ENCODE measurements around the gene PCLO. TPM values are rescaled to one million over a fixed set of nuclear protein-coding genes. Genes with fewer than 3 reads are reported as not detected.

PCLO gene
- total and polyA plus RNA-seq, 2 of the 8 experiments (the other 6 are each of a cell fraction or from before 2014, with no cell fraction given), result 1.5 to 3.2 TPM

- H3K23ac ChIP-seq (ENCODE audit: insufficient read length), result no peak overlapping the region
- no peak overlapping the region for H3K4ac ChIP-seq (replicated peaks; ENCODE audit: insufficient read length, low read depth, low read length)
- no peaks in the 10 kb centered on the region; a peak in 1 of 7 replicates for H3K4me1 ChIP-seq (replicated peaks in 1 of 4; ENCODE audit: control insufficient read depth in 3 of 4, insufficient read depth in 4 of 4, low read length in 3 of 4)
- H2BK20ac ChIP-seq (ENCODE audit: low read length), result no peak overlapping the region
- no peak overlapping the region for H4K8ac ChIP-seq (ENCODE audit: extremely low read depth, insufficient read depth, low read length)
- CTCF ChIA-PET (ENCODE audit: partially characterized antibody), result interaction anchor here (0.6 to 5.5 kb wide), 2 partner anchors 51 to 69 kb away, joined by 3 to 30 read pairs; no protein-coding TSS in a partner anchor
- H3K79me2 ChIP-seq (ENCODE audit: control insufficient read depth in 1 of 2, insufficient read depth in 2 of 2, low read length in 2 of 2), result no peaks in the 10 kb centered on the region
- H3K9ac ChIP-seq (replicated peaks in 1 of 4; ENCODE audit: extremely low read depth in 1 of 4, low read depth in 3 of 4, low read length in 3 of 4), result no peak overlapping the region
- no peak overlapping the region for H4K5ac ChIP-seq (ENCODE audit: insufficient read length, low read depth, low read length)
- no peaks in the 10 kb centered on the region for H3K27me3 ChIP-seq (replicated peaks in 1 of 4; ENCODE audit: control insufficient read depth in 3 of 4, extremely low read depth in 1 of 4, insufficient read depth in 3 of 4, low read length in 3 of 4)
- POLR2A ChIA-PET (ENCODE audit: partially characterized antibody), result no interaction called here
- H2BK5ac ChIP-seq (ENCODE audit: low read depth, low read length), result no peak overlapping the region
- no peak overlapping the region for H2BK120ac ChIP-seq (replicated peaks; ENCODE audit: low read depth, low read length)
- H3K18ac ChIP-seq (ENCODE audit: extremely low read depth, low read length), result no peak overlapping the region
- no peak overlapping the region for H3K4me2 ChIP-seq (ENCODE audit: insufficient read depth in 1 of 2, low read depth in 2 of 2, low read length in 2 of 2)
- DNase-seq (ENCODE audit: low read depth in 1 of 2, low spot score in 2 of 2) (no peak), FAIRE-seq (no peak)
- no peaks in the 10 kb centered on the region for H3K79me1 ChIP-seq (ENCODE audit: low read depth, low read length)
- no peak overlapping the region for H2AFZ ChIP-seq (ENCODE audit: low read length)
- no peak overlapping the region for H2AK5ac ChIP-seq (ENCODE audit: low read depth, low read length)
- H4K20me1 ChIP-seq (replicated peaks in 1 of 2; ENCODE audit: control insufficient read depth in 1 of 2, insufficient read depth in 2 of 2, low read length in 2 of 2), result no peaks in the 10 kb centered on the region
- WGBS, 2 experiments (ENCODE audit: extremely low coverage in 1 of 2, insufficient coverage in 1 of 2, insufficient read length in 1 of 2, insufficient replicate concordance in 2 of 2, low coverage in 1 of 2, low lambda C conversion rate in 2 of 2, missing lambda C conversion rate in 1 of 2), result 86% methylated on average over 4 of the region's 4 CpGs; no CpG with 5 or more reads in 1 of the 2 experiments
- H3K36me3 ChIP-seq (ENCODE audit: control insufficient read depth in 2 of 4, insufficient read depth in 4 of 4, low read length in 3 of 4), result no peaks in the 10 kb centered on the region
- no peaks in the 10 kb centered on the region for H3K9me3 ChIP-seq (ENCODE audit: insufficient read depth in 2 of 2, low read depth in 1 of 2, low read length in 1 of 2)
- no peak overlapping the region for H2BK15ac ChIP-seq (ENCODE audit: low read length)
- H3K14ac ChIP-seq (ENCODE audit: insufficient read length), result no peak overlapping the region
- no peak overlapping the region for H3K56ac ChIP-seq (replicated peaks; ENCODE audit: insufficient read length, low read depth, low read length)
- H2BK12ac ChIP-seq (ENCODE audit: low read depth, low read length), result no peak overlapping the region
- no peak overlapping the region for H4K91ac ChIP-seq (replicated peaks; ENCODE audit: insufficient read length, low read length)
- H3K27ac ChIP-seq (ENCODE audit: low read depth, low read length), result no peak overlapping the region
- no peak overlapping the region for H3K4me3 ChIP-seq (ENCODE audit: extremely low read depth in 1 of 4, insufficient read depth in 2 of 4, low read depth in 3 of 4, low read length in 4 of 4)
- no peaks in the 10 kb centered on the region for H3K23me2 ChIP-seq (ENCODE audit: low read depth, low read length)
Observed at GRCh38 chr7:82742163-82742562, 420.5 kb downstream of the PCLO start.
